Epidermal melanocyte (primary cell): ENCODE measurements around the gene SORCS3.

ENCODE experiments used
- DNase-seq: peaks from one replicate; pipeline ENCODE4 v3.0.0; 2011; ENCODE audit warnings: low spot score; ENCODE audit not compliant: insufficient read length

Gene SORCS3

DNA sequence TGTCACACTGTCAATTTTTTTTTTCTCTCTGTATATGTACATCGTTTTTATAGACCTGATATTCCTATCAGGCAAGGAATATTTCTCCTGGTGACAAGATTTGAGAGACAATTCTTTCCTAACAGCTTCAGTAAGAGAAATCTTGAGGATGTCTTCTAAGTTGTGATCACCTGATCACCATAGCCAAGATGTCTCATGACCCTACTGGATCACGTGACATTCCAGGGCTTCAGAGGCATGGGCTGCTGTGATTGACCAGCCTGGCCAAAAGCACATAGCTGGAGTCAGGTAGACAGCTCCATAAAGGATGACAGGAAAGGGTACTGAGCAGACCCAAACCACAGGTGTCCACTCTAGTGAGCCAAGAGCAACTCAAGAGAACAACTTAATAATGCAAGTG lies 444.9 kb downstream of the SORCS3 start:
- DNase-seq: no peak

DNA sequence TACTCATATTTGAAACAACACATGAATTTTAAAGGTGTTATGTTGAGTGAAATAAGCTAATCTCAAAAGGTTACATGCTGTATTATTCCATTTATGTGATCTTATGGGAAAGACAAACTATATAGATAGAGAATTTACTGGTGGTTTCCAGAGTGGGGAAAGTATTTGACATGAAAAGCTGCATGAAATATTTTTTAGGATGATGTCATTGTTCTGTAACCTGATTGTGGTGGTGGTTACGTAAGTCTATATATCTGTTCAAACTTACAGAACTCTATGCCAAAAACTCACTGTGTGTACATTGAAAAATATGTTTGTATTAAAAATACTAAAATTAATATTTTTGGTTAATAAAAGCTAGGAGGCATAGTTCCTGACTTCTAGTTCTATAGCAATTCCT lies 453.0 kb downstream of the SORCS3 start:
- no peak for DNase-seq

DNA sequence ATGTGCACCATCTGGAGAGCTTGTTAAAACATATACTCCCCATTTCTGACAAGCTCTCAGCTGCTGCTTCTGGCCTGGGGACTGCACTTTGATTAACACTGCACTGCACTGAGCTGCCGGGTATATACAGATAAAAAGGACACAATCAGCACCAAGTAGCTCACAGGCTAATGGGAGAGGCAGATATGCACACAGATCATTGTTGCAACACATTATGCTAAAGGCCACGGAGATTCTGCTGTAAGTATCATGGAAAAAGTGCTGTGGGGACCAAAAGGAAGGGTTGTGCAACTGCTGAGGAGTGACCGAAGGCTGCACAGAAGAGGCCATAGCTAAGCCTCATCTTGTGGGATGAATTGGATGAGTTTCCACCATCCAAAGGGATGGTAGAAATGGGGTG lies 455.2 kb downstream of the SORCS3 start:
- no peak for DNase-seq

DNA sequence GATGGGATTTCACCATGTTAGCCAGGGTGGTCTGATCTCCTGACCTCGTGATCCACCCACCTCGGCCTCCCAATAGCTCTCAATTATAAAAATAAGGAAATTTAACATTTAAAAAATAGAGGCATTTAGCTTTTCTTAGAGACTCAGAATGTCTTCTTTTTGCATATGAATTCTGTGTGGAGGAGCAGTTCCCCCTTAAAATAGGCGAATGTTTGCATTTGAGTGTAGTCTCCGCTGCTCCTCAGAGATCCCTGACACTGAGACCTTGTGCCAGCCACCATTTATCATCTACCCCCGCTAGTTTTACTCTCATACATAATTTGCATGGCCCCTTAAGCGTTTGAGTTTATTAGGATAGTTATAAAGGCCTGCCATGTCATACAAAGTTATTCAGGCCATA lies 461.9 kb downstream of the SORCS3 start:
- DNase-seq: no peak

GRCh38 chr10:105104297-105104696 lies 463.2 kb downstream of the SORCS3 start:
- DNase-seq: no peak

GRCh38 chr10:105109164-105109563 lies 468.1 kb downstream of the SORCS3 start:
- no peak for DNase-seq

- DNase-seq: no peak
Measured at GRCh38 chr10:105112862-105113261, 471.8 kb downstream of the SORCS3 start.

DNA sequence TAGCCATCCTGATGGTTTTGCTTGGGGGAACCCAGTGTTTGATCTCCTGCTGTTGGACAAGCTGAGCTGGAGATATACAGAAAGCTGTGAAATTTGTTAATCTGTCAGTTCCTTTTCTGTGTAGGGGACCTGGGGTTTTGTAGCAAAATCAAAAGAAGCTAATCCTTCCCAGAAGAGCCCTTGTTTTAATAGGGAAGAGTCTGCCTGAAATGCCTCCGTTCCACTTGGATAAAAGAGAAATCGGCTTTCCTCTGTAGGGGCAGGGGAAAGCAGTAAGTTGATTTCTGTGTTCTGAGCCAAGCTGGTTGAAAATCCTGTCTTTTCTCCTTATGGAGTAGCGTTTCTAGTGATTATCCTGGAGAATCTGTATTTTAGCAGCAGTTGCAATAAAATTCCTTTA lies 472.6 kb downstream of the SORCS3 start:
- no peak for DNase-seq

- no peak for DNase-seq
Measured at GRCh38 chr10:105121743-105122142, 480.7 kb downstream of the SORCS3 start.

- no peak for DNase-seq
Measured at GRCh38 chr10:105128111-105128510, 487.0 kb downstream of the SORCS3 start.

- DNase-seq: no peak
Measured at GRCh38 chr10:105138358-105138757, 497.3 kb downstream of the SORCS3 start.

DNA sequence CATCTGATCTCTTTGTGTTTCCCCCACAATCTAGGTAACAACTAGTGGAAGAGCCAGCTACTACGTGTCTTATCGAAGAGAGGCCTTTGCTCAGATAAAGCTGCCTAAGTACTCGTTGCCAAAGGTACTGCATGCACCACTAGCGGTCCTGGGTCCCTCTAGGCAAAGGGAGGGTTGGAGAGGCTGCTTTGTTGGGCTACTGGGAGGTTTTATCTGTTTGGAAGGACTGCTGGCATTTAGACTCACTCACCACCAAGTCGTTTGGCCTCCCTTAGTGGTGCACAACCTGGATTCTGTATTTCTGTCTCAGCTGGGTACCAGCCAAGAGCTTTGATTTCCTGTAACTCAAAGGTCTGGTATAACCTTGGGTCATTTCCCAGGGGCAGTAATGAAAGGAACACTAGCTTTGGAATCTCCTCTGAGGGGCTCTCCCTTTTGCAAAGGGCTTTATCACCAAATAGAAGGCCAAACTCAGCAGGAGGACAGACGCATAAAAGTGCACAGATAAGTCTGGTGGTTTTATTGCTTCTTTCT lies 498.3 kb downstream of the SORCS3 start:
- DNase-seq: no peak

DNA sequence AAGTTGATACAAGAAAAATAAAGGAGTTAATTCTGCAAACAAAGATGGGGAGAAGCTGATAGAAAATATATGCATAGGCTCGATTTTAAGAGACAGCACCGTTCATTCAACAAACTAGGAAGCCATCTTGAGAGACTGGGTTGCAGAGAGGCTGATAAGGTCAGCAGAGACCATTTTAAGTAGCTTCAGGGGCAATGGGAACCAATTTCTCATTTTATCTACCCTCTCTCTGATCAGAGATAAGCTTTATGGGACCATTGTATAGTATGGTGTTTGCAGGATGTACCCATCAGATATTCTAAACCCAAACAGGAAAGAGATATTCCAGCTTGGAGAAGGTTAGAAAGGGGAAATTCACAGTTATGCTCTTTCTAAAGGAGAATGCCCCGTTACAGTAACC lies 499.5 kb downstream of the SORCS3 start:
- no peak for DNase-seq

DNA sequence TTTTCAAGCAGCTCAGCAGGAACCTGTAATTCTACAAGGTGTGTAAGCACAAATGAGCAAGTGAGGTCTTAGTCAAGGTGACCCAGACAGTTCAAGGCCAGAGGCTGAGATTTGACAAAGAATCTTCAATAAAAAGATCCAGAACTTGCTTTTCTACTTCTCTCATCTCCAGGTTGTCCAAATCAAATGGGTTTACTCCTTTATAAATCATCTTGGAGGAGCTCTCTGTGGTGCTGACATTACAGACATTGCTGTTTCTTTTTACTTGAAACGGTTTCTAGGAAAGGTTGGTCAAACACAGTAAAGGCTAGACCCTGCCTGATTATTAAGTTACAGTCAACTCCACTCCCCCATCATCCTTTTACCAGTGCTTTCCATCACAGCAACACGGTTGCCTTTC lies 504.6 kb downstream of the SORCS3 start:
- DNase-seq: no peak

DNA sequence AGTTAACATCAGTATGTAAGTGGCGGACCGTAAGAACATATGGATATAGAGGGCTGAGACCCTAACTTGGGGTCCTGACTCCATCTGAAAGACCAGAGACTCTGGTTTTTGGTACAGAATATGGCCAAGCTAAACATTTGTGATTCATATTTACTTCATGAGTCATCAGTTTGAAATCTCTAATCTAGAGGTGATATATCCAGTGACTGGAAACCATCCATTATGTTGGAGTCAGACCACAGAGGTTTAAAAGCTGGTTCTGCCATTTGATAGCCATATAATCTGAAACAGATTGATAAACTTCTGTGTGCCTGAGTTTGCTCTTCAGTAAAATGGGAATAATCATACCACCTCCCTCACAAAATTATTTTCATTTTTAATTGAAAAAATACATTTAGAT lies 505.3 kb downstream of the SORCS3 start:
- DNase-seq: no peak

DNA sequence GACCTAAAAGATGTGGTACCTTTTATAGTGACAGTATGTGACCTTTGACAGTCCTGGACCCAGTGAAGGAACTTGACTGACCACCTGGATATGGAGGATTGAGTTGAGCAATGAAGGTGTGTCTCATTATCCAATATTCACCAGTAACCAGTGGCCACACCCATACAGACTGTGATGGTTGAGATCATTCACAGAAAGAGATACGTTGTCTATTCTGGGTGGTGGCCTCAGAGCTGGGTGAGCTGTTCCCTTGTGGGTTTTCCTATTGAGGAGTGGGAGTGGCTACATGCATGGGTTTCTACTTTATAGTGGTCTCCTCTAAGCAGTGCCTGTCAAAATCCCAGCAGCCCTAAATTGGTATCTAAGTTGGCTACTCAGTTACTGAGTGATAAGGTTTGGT lies 507.4 kb downstream of the SORCS3 start:
- DNase-seq: no peak

- no peak for DNase-seq
Measured at GRCh38 chr10:105148921-105149320, 507.8 kb downstream of the SORCS3 start.

GRCh38 chr10:105149371-105149891 lies 508.3 kb downstream of the SORCS3 start:
- no peak for DNase-seq

DNA sequence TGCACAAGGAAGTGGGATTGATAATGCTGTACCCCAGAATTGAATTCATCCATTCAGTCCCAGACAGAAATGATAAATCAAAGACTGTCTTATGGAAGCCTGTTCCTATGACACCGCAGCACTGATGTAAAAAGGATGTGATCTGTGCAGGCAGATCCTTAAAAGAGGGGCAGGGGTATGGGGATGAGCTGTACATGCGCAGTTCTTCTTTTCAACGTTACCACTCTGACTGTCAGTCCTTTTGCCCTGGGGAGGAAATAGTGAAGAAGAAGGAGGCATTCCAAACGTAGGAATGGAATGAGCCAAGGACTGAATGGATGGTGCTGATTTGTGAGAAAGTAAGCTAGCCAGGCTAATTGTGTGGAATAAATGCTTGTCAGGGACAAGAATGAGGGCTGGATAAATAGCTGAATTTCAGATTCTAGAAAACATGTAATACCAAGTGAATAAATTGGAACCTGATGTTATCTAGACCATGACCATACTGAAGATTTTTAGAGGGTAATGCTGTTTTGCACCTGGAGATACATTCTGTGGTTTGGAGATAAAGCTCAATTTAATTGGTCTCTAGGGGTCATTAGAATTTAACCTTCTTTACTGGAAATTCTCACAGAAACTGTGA lies 509.3 kb downstream of the SORCS3 start:
- no peak for DNase-seq

GRCh38 chr10:105154736-105155135 lies 513.6 kb downstream of the SORCS3 start:
- DNase-seq: no peak

- DNase-seq: no peak
Measured at GRCh38 chr10:105159268-105159667, 518.2 kb downstream of the SORCS3 start.

GRCh38 chr10:105161149-105161548 lies 520.1 kb downstream of the SORCS3 start:
- no peak for DNase-seq

DNA sequence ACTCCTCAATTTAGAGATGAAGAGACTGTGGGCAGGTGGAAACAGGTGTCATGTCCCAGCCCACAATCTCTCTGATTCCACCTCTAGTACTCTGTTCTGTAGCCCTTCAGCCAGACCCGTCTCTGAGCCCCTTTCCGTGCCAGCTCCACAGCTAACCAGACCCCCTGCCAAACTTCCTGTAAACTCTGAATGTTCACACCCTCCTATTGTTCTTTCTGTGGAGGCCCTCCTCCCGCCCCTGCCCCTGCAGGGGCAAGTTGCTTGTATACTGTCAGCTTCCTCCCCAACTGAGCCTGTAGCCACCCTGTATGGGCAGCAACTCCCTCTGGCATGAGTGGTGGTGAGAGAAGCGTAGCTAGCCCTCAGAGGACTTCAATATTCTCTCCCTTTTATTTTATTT lies 520.7 kb downstream of the SORCS3 start:
- no peak for DNase-seq
